PC-9 (cell line): ENCODE measurements around the gene PDE3B.

Experiments
- EZH2 ChIP-seq: fragments of 200-600 bp; sonication (generic); IDR thresholded peaks from 2 replicates; pipeline ENCODE4 v1.8.0; 2017; ENCODE audit warnings: antibody characterized with exemption, low read depth
- TF ChIP-seq, protein P1 (sequence below): fragments of 200-600 bp; sonication (generic); conservative IDR thresholded peaks from 2 replicates; pipeline ENCODE4 v1.6.1; 2017; ENCODE audit warnings: mixed run types, antibody characterized with exemption, mild to moderate bottlenecking, moderate library complexity

DNA sequence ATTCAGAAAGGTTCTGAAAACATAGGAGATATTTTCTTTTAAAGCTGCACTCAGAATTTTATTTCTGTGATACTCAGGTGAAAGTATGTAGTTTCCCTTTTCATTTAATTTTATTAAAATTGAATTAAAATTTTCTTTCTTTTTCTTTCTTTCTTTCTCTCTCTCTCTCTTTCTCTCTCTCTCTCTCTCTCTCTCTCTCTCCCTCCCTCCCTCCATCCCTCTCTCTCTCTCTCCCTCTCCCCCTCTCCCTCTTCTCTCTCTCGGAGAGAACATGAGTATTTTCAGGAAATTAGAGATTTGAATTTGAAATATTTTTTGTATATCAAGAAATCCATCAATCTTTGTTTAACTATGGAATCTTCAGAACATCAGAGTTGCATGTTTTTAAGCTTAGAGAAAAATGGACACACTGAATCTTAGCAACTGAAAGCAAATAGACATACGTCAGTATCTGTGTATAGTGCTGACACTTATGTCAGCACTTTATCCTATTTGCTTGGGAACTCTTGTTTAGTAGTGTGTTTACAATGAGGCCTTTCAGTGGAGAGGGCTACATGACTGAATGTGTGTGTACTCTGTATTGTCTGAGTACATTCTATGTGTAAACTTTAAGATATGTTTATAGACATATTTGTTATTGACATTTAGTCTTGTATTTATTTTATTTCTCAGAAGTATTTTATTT, 44.5 kb downstream of the PDE3B start:
- TF ChIP-seq, protein P1, sequence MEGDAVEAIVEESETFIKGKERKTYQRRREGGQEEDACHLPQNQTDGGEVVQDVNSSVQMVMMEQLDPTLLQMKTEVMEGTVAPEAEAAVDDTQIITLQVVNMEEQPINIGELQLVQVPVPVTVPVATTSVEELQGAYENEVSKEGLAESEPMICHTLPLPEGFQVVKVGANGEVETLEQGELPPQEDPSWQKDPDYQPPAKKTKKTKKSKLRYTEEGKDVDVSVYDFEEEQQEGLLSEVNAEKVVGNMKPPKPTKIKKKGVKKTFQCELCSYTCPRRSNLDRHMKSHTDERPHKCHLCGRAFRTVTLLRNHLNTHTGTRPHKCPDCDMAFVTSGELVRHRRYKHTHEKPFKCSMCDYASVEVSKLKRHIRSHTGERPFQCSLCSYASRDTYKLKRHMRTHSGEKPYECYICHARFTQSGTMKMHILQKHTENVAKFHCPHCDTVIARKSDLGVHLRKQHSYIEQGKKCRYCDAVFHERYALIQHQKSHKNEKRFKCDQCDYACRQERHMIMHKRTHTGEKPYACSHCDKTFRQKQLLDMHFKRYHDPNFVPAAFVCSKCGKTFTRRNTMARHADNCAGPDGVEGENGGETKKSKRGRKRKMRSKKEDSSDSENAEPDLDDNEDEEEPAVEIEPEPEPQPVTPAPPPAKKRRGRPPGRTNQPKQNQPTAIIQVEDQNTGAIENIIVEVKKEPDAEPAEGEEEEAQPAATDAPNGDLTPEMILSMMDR, result no peak
- TF ChIP-seq EZH2, result no peak
